DND-41 (cell line): ENCODE measurements around the gene ORC5.

Experiments used
- ATAC-seq: fragments of 200-7000 bp; cut with Tn5 transposase; 3 replicates; pipeline ENCODE4 v1.9.1; 2021; ENCODE audit warnings: low read depth; ENCODE audit not compliant: insufficient read depth
- DNase-seq: peaks from one replicate; pipeline ENCODE4 v3.0.0-alpha.2; 2020
- H2AFZ ChIP-seq: 2 replicates; pipeline ENCODE4 v1.6.0; 2012; ENCODE audit warnings: low read depth, low read length
- H3K27ac ChIP-seq: 2 replicates; pipeline ENCODE4 v1.5.1; 2012; ENCODE audit warnings: low read length, inconsistent platforms
- H3K27me3 ChIP-seq: fragments of 200-600 bp; sonication (generic); 2 replicates; pipeline ENCODE4 v1.6.0; 2012; ENCODE audit warnings: low read length, mild to moderate bottlenecking, inconsistent platforms; ENCODE audit not compliant: insufficient read depth, poor library complexity
- H3K36me3 ChIP-seq: 2 replicates; pipeline ENCODE4 v1.5.1; 2012; ENCODE audit warnings: low read length, inconsistent platforms; ENCODE audit not compliant: insufficient read depth
- H3K4me1 ChIP-seq: 2 replicates; pipeline ENCODE4 v1.5.1; 2012; ENCODE audit warnings: mild to moderate bottlenecking, low read length; ENCODE audit not compliant: insufficient read depth
- H3K4me2 ChIP-seq: 2 replicates; pipeline ENCODE4 v1.6.0; 2012; ENCODE audit warnings: mild to moderate bottlenecking, moderate library complexity, low read length, inconsistent platforms; ENCODE audit not compliant: insufficient read depth
- H3K4me3 ChIP-seq, 2 experiments: fragments of 200-600 bp in 1 of 2; shearing (Covaris generic) in 1 of 2; 2 replicates each; pipeline ENCODE4 v1.5.1; 2012 to 2016; ENCODE audit warnings: inconsistent platforms in 2 of 2, low read length in 2 of 2, mild to moderate bottlenecking in 2 of 2, low read depth in 1 of 2, moderate library complexity in 1 of 2
- H3K79me2 ChIP-seq: 2 replicates; pipeline ENCODE4 v1.6.0; 2012; ENCODE audit warnings: low read length, inconsistent platforms; ENCODE audit not compliant: insufficient read depth
- H3K9ac ChIP-seq: 2 replicates; pipeline ENCODE4 v1.6.0; 2012; ENCODE audit warnings: low read depth, mild to moderate bottlenecking, inconsistent platforms, low read length, moderate library complexity
- H3K9me3 ChIP-seq: 2 replicates; pipeline ENCODE4 v1.5.1; 2012; ENCODE audit warnings: low read length, moderate library complexity, mild to moderate bottlenecking, inconsistent platforms; ENCODE audit not compliant: insufficient read depth, severe bottlenecking
- H4K20me1 ChIP-seq: 2 replicates; pipeline ENCODE4 v1.6.0; 2012; ENCODE audit warnings: low read length; ENCODE audit not compliant: insufficient read depth
- EZH2 ChIP-seq: IDR thresholded peaks from 3 replicates; pipeline ENCODE4 v1.6.1; 2012; ENCODE audit warnings: borderline replicate concordance, low read depth, mild to moderate bottlenecking, moderate library complexity, low read length, inconsistent platforms; ENCODE audit not compliant: severe bottlenecking
- TF ChIP-seq, protein P1 (sequence below): IDR thresholded peaks from 2 replicates; pipeline ENCODE4 v1.5.1; 2012; ENCODE audit warnings: borderline replicate concordance, low read length, moderate library complexity, mild to moderate bottlenecking; ENCODE audit not compliant: poor library complexity, severe bottlenecking; ENCODE audit errors: extremely low read depth

ORC5 gene

DNA sequence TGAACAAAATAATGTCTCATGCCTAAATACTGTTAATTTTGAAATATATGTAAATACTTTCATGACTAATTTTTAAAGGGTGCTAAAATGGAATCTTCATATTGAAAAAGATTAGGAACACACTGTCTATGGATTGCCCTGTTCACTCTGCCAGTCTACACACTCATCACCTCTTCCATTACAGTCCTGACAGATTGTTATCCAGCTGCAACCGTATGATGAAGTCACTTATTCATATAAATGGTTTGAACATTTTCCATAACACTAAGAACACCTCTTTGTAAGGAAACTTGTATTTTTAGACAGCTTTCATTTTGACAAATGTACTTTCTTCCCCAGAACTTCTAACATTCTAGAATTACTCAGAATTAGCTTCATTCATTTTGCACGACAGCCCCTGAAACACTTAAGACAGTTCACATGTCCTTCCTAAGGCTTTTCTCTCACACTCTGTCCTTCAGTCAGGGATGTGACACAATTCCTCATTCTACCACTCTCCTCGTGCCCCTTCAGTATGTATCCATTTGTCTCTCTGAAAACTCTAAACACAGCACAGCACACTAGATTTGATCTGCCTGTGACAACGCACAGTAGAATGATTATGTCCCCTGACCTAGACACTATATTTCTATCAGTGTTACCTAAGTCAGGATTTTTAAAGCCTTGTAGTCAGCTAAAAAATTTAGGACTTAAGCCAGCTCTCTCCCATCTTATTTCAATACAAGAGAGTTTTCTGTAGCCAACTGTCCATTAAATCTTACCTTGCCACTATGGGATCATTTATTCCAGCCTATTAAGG lies 71.9 kb downstream of the ORC5 start:
- Histone ChIP-seq H3K9ac (no peak overlapping the region), H3K27ac (no peak overlapping the region), H3K79me2 (no peaks in the 10 kb centered on the region), H3K27me3 (no peaks in the 10 kb centered on the region), H2AFZ (no peak overlapping the region), H3K4me1 (no peaks in the 10 kb centered on the region), H3K4me3 (no peak overlapping the region), H3K9me3 (no peaks in the 10 kb centered on the region), H3K4me2 (no peak overlapping the region), H4K20me1 (no peaks in the 10 kb centered on the region), H3K36me3 (peaks cover 42% of the 10 kb centered on the region; the same call in 1 of the 2 replicates)
- ATAC-seq (no peak), DNase-seq (no peak)
- TF ChIP-seq, protein P1, sequence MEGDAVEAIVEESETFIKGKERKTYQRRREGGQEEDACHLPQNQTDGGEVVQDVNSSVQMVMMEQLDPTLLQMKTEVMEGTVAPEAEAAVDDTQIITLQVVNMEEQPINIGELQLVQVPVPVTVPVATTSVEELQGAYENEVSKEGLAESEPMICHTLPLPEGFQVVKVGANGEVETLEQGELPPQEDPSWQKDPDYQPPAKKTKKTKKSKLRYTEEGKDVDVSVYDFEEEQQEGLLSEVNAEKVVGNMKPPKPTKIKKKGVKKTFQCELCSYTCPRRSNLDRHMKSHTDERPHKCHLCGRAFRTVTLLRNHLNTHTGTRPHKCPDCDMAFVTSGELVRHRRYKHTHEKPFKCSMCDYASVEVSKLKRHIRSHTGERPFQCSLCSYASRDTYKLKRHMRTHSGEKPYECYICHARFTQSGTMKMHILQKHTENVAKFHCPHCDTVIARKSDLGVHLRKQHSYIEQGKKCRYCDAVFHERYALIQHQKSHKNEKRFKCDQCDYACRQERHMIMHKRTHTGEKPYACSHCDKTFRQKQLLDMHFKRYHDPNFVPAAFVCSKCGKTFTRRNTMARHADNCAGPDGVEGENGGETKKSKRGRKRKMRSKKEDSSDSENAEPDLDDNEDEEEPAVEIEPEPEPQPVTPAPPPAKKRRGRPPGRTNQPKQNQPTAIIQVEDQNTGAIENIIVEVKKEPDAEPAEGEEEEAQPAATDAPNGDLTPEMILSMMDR, result no peak
- TF ChIP-seq EZH2, result no peak

DNA sequence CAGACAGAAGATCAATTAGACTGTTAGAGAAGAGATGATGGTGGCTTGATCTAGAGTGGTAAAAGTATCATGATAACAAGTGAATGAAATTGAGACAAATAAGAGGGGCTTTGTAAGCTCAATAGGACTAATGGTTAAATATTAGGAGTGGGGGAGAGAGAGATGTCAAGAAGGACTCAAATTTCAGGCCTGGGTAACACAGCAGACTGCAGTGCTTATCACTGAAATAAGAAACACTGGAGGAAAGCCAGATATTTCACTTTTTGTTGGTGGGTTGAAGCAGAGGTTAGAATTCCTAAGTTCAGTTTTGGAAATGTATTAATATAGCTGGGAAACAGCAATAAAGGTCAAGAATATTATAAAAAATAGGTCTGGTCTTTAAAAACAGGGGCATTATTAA lies 74.6 kb downstream of the ORC5 start:
- peaks cover 49% of the 10 kb centered on the region; the same call in 1 of the 2 replicates for H3K36me3 ChIP-seq

DNA sequence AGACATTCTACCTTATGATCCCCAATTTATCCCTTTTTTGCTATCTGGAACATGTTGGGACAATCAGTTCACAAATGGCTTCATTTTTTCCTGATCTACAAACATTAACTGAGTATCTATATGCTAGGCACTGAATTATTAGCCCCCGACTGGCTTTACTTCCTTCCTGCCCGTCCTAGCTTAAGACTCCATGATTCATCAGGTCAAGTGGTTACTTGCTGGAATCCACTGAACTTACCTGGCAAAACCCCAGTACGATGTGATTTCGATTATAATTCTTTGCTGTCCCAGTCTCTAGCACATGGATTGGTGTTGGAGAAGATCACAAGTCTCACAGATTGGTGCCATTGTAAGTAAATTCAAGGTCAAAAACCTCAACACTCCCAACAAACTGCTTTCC lies 77.1 kb downstream of the ORC5 start:
- no peaks in the 10 kb centered on the region for H3K79me2 ChIP-seq
- no peak overlapping the region for H3K27ac ChIP-seq
- TF ChIP-seq, protein P1, result no peak
- TF ChIP-seq EZH2, result no peak
- H4K20me1 ChIP-seq, result no peaks in the 10 kb centered on the region
- DNase-seq (no peak), ATAC-seq (no peak)
- peaks cover 50% of the 10 kb centered on the region; the same call in 1 of the 2 replicates for H3K36me3 ChIP-seq
- H3K4me1 ChIP-seq, result no peaks in the 10 kb centered on the region
- H3K4me2 ChIP-seq, result no peak overlapping the region
- no peaks in the 10 kb centered on the region for H3K9me3 ChIP-seq
- no peak overlapping the region for H3K4me3 ChIP-seq
- no peak overlapping the region for H2AFZ ChIP-seq
- H3K27me3 ChIP-seq, result no peaks in the 10 kb centered on the region
- H3K9ac ChIP-seq, result no peak overlapping the region

More for the DNA sequence above, 74.6 kb downstream of the ORC5 start:
- Histone ChIP-seq H3K79me2 (no peaks in the 10 kb centered on the region), H3K27me3 (no peaks in the 10 kb centered on the region), H3K4me3 (no peak overlapping the region), H3K4me2 (no peak overlapping the region), H3K9me3 (no peaks in the 10 kb centered on the region), H3K4me1 (no peaks in the 10 kb centered on the region), H3K27ac (no peak overlapping the region), H4K20me1 (no peaks in the 10 kb centered on the region), H3K9ac (no peak overlapping the region), H2AFZ (no peak overlapping the region)
- DNase-seq (no peak), ATAC-seq (no peak)
- TF ChIP-seq, protein P1, result no peak
- TF ChIP-seq EZH2, result no peak
